OCI-LY7 (cell line): ENCODE data around the gene DNAH17.

ENCODE experiments used
- CTCF ChIP-seq: fragments of 200-600 bp; sonication (generic); conservative IDR thresholded peaks from 2 replicates; pipeline ENCODE4 v1.5.1; 2014; ENCODE audit warnings: mild to moderate bottlenecking, antibody characterized with exemption, low read length, moderate library complexity, mixed read lengths
- EZH2phosphoT487 ChIP-seq: fragments of 200-600 bp; sonication (generic); IDR thresholded peaks from 2 replicates; pipeline ENCODE4 v1.6.1; 2018; ENCODE audit warnings: low read depth, borderline replicate concordance, mild to moderate bottlenecking, mixed run types, antibody characterized with exemption, low read length, moderate library complexity, mixed read lengths

GRCh38 chr17:78401891-78402290, 175.3 kb downstream of the DNAH17 start:
- TF ChIP-seq CTCF: no peak
- TF ChIP-seq EZH2phosphoT487: no peak
